ENCODE results near the gene CEP170B. TPM values are rescaled to one million over a fixed set of nuclear protein-coding genes. Genes with fewer than 3 reads are reported as not detected.
"Not testable (repeated sequence)": the region's sequence is repeated elsewhere in the genome, so short reads cannot be mapped to it uniquely, and the experiment has no call there.

Gene CEP170B
- total and polyA plus RNA-seq, 2 donors (not counting 1 experiment from before 2014, with no cell fraction given) = 0.16 to 0.59 TPM

DNA sequence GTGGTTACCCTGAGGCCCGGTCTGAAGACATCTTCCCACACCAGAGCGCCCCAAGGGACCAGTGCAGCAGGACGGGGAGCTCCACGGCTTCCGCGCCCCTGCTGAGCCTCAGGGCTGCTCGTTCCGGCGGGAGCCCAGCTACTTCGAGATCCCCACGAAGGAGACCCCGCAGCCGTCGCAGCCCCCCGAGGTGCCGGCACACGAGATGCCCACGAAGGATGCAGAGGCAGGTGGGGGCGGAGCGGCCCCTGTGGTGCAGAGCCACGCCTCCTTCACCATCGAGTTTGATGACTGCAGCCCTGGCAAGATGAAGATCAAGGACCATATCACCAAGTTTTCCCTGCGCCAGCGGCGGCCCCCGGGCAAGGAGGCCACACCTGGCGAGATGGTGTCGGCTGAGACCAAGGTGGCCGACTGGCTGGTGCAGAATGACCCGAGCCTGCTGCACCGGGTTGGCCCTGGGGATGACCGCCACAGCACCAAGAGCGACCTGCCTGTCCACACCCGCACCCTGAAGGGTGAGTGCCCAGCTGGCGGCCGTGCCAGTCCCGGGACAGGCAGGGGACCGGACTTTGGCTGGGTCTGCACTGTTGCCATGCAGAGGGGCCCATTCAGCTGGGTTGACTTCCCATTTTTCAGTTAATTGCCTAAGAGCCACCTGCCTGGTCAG lies 18.1 kb downstream of the CEP170B start:
- Mint-ChIP-seq H3K27me3 (no peaks in the 10 kb centered on the region), H3K4me1 (no peaks in the 10 kb centered on the region), H3K27ac (no peak overlapping the region), H3K9me3 (ENCODE audit: insufficient read depth) (no peaks in the 10 kb centered on the region), H3K4me3 (no peak overlapping the region)
- Histone ChIP-seq H3K4me3 (ENCODE audit: control extremely low read depth in 1 of 5, extremely low read depth in 1 of 5, insufficient read depth in 1 of 5, low read depth in 2 of 5, low read length in 4 of 5) (no peak overlapping the region), H3K79me2 (ENCODE audit: control insufficient read depth, insufficient read depth, low read length) (no peaks in the 10 kb centered on the region), H3K9ac (ENCODE audit: low read length) (no peak overlapping the region), H3K9me3 (ENCODE audit: control extremely low read depth in 1 of 3, control insufficient read depth in 2 of 3, insufficient read depth in 1 of 3, low read length in 2 of 3) (peaks cover 0 to 3% (median 0%) of the 10 kb centered on the region in 3 donors), H3K36me3 (replicated peaks in 1 of 2; ENCODE audit: control extremely low read depth in 1 of 2, control insufficient read depth in 1 of 2, extremely low read depth in 1 of 2, insufficient read depth in 2 of 2, low read length in 1 of 2) (no peaks in the 10 kb centered on the region), H3K27me3 (replicated peaks in 1 of 4; ENCODE audit: control extremely low read depth in 1 of 4, control insufficient read depth in 3 of 4, insufficient read depth in 4 of 4, low read length in 3 of 4) (no peaks in the 10 kb centered on the region), H3K27ac (ENCODE audit: low read length in 2 of 2) (no peak overlapping the region), H4K20me1 (ENCODE audit: control insufficient read depth, insufficient read depth, low read length, poor library complexity, severe bottlenecking) (no peaks in the 10 kb centered on the region), H3K4me1 (ENCODE audit: control insufficient read depth in 2 of 2, insufficient read depth in 2 of 2, low read length in 2 of 2) (no peaks in the 10 kb centered on the region), H2AFZ (ENCODE audit: insufficient read depth, low read depth, low read length, poor library complexity, severe bottlenecking) (no peak overlapping the region), H3K4me2 (replicated peaks; ENCODE audit: low read depth, low read length, poor library complexity, severe bottlenecking) (no peak overlapping the region)
- TF ChIP-seq EZH2 (IDR thresholded peaks at IDR 0.05; ENCODE audit: borderline replicate concordance, insufficient read depth, low read depth, low read length, poor library complexity, severe bottlenecking) (no peak), CTCF (IDR thresholded peaks at IDR 0.05) (no peak)
- no peak for ATAC-seq (ENCODE audit: low read depth)
- ChIA-PET CTCF (no interaction called here), POLR2A (no interaction called here)
- 85% methylated on average over 36 of the region's 38 CpGs for WGBS (ENCODE audit: insufficient coverage)
- DNase-seq = no peak
- intact Hi-C loops (cut with micrococcal nuclease) = no loop called here

GRCh38 chr14:104883681-104884361 lies 18.8 kb downstream of the CEP170B start:
- Histone ChIP-seq H3K36me3 (replicated peaks in 1 of 2; ENCODE audit: control extremely low read depth in 1 of 2, control insufficient read depth in 1 of 2, extremely low read depth in 1 of 2, insufficient read depth in 2 of 2, low read length in 1 of 2) (no peaks in the 10 kb centered on the region), H3K79me2 (ENCODE audit: control insufficient read depth, insufficient read depth, low read length) (no peaks in the 10 kb centered on the region), H3K27ac (ENCODE audit: low read length in 2 of 2) (no peak overlapping the region), H3K4me1 (ENCODE audit: control insufficient read depth in 2 of 2, insufficient read depth in 2 of 2, low read length in 2 of 2) (no peaks in the 10 kb centered on the region), H3K4me3 (ENCODE audit: control extremely low read depth in 1 of 5, extremely low read depth in 1 of 5, insufficient read depth in 1 of 5, low read depth in 2 of 5, low read length in 4 of 5) (no peak overlapping the region), H3K27me3 (replicated peaks in 1 of 4; ENCODE audit: control extremely low read depth in 1 of 4, control insufficient read depth in 3 of 4, insufficient read depth in 4 of 4, low read length in 3 of 4) (no peaks in the 10 kb centered on the region), H3K9ac (ENCODE audit: low read length) (no peak overlapping the region), H4K20me1 (ENCODE audit: control insufficient read depth, insufficient read depth, low read length, poor library complexity, severe bottlenecking) (no peaks in the 10 kb centered on the region), H3K9me3 (ENCODE audit: control extremely low read depth in 1 of 3, control insufficient read depth in 2 of 3, insufficient read depth in 1 of 3, low read length in 2 of 3) (peaks cover 0 to 3% (median 0%) of the 10 kb centered on the region in 3 donors), H3K4me2 (replicated peaks; ENCODE audit: low read depth, low read length, poor library complexity, severe bottlenecking) (no peak overlapping the region), H2AFZ (ENCODE audit: insufficient read depth, low read depth, low read length, poor library complexity, severe bottlenecking) (no peak overlapping the region)
- Mint-ChIP-seq H3K27me3 (no peaks in the 10 kb centered on the region), H3K27ac (no peak overlapping the region), H3K4me3 (no peak overlapping the region), H3K4me1 (no peaks in the 10 kb centered on the region), H3K9me3 (ENCODE audit: insufficient read depth) (no peaks in the 10 kb centered on the region)
- no peak for DNase-seq
- no peak for ATAC-seq (ENCODE audit: low read depth)
- POLR2A ChIA-PET = no interaction called here
- 95% methylated on average over 49 of the region's 49 CpGs for WGBS (ENCODE audit: insufficient coverage)
- intact Hi-C loops (cut with micrococcal nuclease) = no loop called here
- TF ChIP-seq EZH2 (IDR thresholded peaks at IDR 0.05; ENCODE audit: borderline replicate concordance, insufficient read depth, low read depth, low read length, poor library complexity, severe bottlenecking) (no peak), CTCF (IDR thresholded peaks at IDR 0.05) (no peak)
- CTCF ChIA-PET = no interaction called here

DNA sequence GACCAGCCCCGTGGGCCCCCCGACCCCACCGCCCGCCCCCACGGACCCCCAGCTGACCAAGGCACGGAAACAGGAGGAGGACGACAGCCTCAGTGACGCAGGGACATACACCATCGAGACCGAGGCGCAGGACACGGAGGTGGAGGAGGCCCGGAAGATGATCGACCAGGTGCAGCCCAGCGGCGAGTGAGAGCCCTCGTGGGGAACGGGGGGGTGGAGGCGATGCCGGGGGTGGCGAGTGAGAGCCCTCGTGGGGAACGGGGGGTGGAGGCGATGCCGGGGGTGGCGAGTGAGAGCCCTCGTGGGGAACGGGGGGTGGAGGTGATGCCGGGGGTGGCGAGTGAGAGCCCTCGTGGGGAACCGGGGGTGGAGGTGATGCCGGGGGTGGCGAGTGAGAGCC lies 19.3 kb downstream of the CEP170B start:
- CTCF ChIA-PET, POLR2A ChIA-PET: not testable (repeated sequence)
- WGBS (ENCODE audit: insufficient coverage) = 75% methylated on average over 13 of the region's 34 CpGs

More for the DNA sequence above, 19.3 kb downstream of the CEP170B start:
- H3K27me3 Mint-ChIP-seq; H3K9me3 ChIP-seq (ENCODE audit: control extremely low read depth in 1 of 3, control insufficient read depth in 2 of 3, insufficient read depth in 1 of 3, low read length in 2 of 3); H3K9me3 Mint-ChIP-seq (ENCODE audit: insufficient read depth); H3K4me3 Mint-ChIP-seq; H3K79me2 ChIP-seq (ENCODE audit: control insufficient read depth, insufficient read depth, low read length); H3K4me1 Mint-ChIP-seq; H4K20me1 ChIP-seq (ENCODE audit: control insufficient read depth, insufficient read depth, low read length, poor library complexity, severe bottlenecking); H3K27ac Mint-ChIP-seq; H3K4me1 ChIP-seq (ENCODE audit: control insufficient read depth in 2 of 2, insufficient read depth in 2 of 2, low read length in 2 of 2); H3K27me3 ChIP-seq (replicated peaks in 1 of 4; ENCODE audit: control extremely low read depth in 1 of 4, control insufficient read depth in 3 of 4, insufficient read depth in 4 of 4, low read length in 3 of 4); H3K27ac ChIP-seq (ENCODE audit: low read length in 2 of 2); intact Hi-C loops (cut with micrococcal nuclease); ATAC-seq (ENCODE audit: low read depth); H2AFZ ChIP-seq (ENCODE audit: insufficient read depth, low read depth, low read length, poor library complexity, severe bottlenecking); H3K36me3 ChIP-seq (replicated peaks in 1 of 2; ENCODE audit: control extremely low read depth in 1 of 2, control insufficient read depth in 1 of 2, extremely low read depth in 1 of 2, insufficient read depth in 2 of 2, low read length in 1 of 2); DNase-seq; H3K4me2 ChIP-seq (replicated peaks; ENCODE audit: low read depth, low read length, poor library complexity, severe bottlenecking); H3K9ac ChIP-seq (ENCODE audit: low read length); H3K4me3 ChIP-seq (ENCODE audit: control extremely low read depth in 1 of 5, extremely low read depth in 1 of 5, insufficient read depth in 1 of 5, low read depth in 2 of 5, low read length in 4 of 5): not testable (repeated sequence)
